ENCODE results near the gene DICER1.

GRCh38 chr14:95204705-95205104 lies 47.4 kb upstream of the DICER1 start:
- TF ChIP-seq CTCF (IDR thresholded peaks at IDR 0.05) = no peak
- TF ChIP-seq POLR2A (IDR thresholded peaks at IDR 0.05) = no peak
- TF ChIP-seq POLR2AphosphoS5 (IDR thresholded peaks at IDR 0.05) = no peak
